Neuron (in vitro differentiated cells): Measurements from ENCODE around the gene LTB4R.
"Not testable (repeated sequence)": the region's sequence is repeated elsewhere in the genome, so short reads cannot be mapped to it uniquely, and the experiment has no call there.

Source experiments
- H2AFZ ChIP-seq: one replicate; pipeline ENCODE4 v1.6.1; 2013; ENCODE audit warnings: low read depth, mild to moderate bottlenecking, inconsistent platforms, low read length, moderate library complexity
- H3K27me3 ChIP-seq: one replicate; pipeline ENCODE4 v1.6.1; 2013; ENCODE audit warnings: low read length; ENCODE audit not compliant: insufficient read depth
- H3K36me3 ChIP-seq: one replicate; pipeline ENCODE4 v1.6.1; 2013; ENCODE audit warnings: low read length; ENCODE audit not compliant: insufficient read depth
- H3K4me1 ChIP-seq: one replicate; pipeline ENCODE4 v1.6.1; 2013; ENCODE audit warnings: low read length; ENCODE audit not compliant: insufficient read depth
- H3K4me3 ChIP-seq: 2 replicates; pipeline ENCODE4 v1.5.1; 2013; ENCODE audit warnings: mild to moderate bottlenecking, low read length, moderate library complexity
- H3K9me3 ChIP-seq: one replicate; pipeline ENCODE4 v1.6.1; 2013; ENCODE audit warnings: low read length

The LTB4R gene

GRCh38 chr14:24339284-24340151 is 28.2 kb downstream of the LTB4R start, which contains the start of gene RIPK3:
Gene RIPK3, minus strand, starts transcription at chr14:24339991. Its CDS starts 165 bp downstream, at chr14:24339826.
- peaks cover 86% of the 10 kb centered on the region for H3K27me3 ChIP-seq
- no peak within 1 kb of the TSS for H3K4me3 ChIP-seq
- no peak within 1 kb of the TSS for H2AFZ ChIP-seq
- peaks cover 8% of the 10 kb centered on the region for H3K4me1 ChIP-seq
- peaks cover 2% of the 10 kb centered on the region for H3K9me3 ChIP-seq
- H3K36me3 ChIP-seq = no peaks in the 10 kb centered on the region

GRCh38 chr14:24340606-24341005 is 29.3 kb downstream of the LTB4R start:
- peaks cover 5% of the 10 kb centered on the region for H3K4me1 ChIP-seq
- H2AFZ ChIP-seq = no peak overlapping the region
- no peaks in the 10 kb centered on the region for H3K36me3 ChIP-seq
- H3K9me3 ChIP-seq = peaks cover 2% of the 10 kb centered on the region
- H3K27me3 ChIP-seq = peaks cover 85% of the 10 kb centered on the region
- H3K4me3 ChIP-seq = no peak overlapping the region

- Histone ChIP-seq H3K9me3 (peaks cover 2% of the 10 kb centered on the region), H3K36me3 (no peaks in the 10 kb centered on the region), H3K27me3 (peaks cover 69% of the 10 kb centered on the region), H2AFZ (no peak overlapping the region), H3K4me1 (peaks cover 5% of the 10 kb centered on the region), H3K4me3 (no peak overlapping the region)
These were observed 31.6 kb downstream of the LTB4R start for GRCh38 chr14:24342889-24343288.

- Histone ChIP-seq H2AFZ (no peak overlapping the region), H3K36me3 (no peaks in the 10 kb centered on the region), H3K9me3 (peaks cover 2% of the 10 kb centered on the region), H3K27me3 (peaks cover 59% of the 10 kb centered on the region), H3K4me1 (peaks cover 5% of the 10 kb centered on the region), H3K4me3 (no peak overlapping the region)
These were observed 32.7 kb downstream of the LTB4R start for GRCh38 chr14:24343795-24344660.

GRCh38 chr14:24347134-24347533 is 35.8 kb downstream of the LTB4R start:
- Histone ChIP-seq H3K27me3 (peaks cover 59% of the 10 kb centered on the region), H3K36me3 (no peaks in the 10 kb centered on the region), H3K4me1 (no peaks in the 10 kb centered on the region), H3K9me3 (no peaks in the 10 kb centered on the region), H3K4me3 (no peak overlapping the region), H2AFZ (no peak overlapping the region)

DNA sequence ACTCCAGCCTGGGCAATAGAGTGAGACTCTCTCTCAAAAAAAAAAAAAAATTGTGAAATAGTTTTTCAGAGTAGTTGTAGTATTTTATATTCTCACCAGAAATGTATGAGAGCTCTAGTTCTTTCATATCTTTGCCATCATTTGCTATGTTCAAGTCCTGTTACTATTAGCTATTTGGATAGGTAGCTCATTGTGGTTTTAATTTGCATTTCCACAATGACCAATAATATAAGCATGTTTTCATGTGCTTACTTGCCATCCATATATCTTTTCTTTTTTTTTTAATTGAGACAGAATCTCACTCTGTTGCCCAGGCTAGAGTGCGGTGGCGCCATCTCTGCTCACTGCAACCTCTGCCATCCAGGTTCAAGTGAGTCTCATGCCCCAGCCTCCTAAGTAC is 36.9 kb downstream of the LTB4R start:
- H2AFZ ChIP-seq = no peak overlapping the region
- H3K4me1 ChIP-seq = no peaks in the 10 kb centered on the region
- no peak overlapping the region for H3K4me3 ChIP-seq
- peaks cover 61% of the 10 kb centered on the region for H3K27me3 ChIP-seq
- no peaks in the 10 kb centered on the region for H3K9me3 ChIP-seq
- H3K36me3 ChIP-seq = no peaks in the 10 kb centered on the region

GRCh38 chr14:24349742-24350141 is 38.4 kb downstream of the LTB4R start:
- H3K36me3 ChIP-seq = no peaks in the 10 kb centered on the region
- no peak overlapping the region for H3K4me3 ChIP-seq
- H3K4me1 ChIP-seq = no peaks in the 10 kb centered on the region
- no peak overlapping the region for H2AFZ ChIP-seq
- H3K9me3 ChIP-seq = no peaks in the 10 kb centered on the region
- H3K27me3 ChIP-seq = peaks cover 58% of the 10 kb centered on the region

DNA sequence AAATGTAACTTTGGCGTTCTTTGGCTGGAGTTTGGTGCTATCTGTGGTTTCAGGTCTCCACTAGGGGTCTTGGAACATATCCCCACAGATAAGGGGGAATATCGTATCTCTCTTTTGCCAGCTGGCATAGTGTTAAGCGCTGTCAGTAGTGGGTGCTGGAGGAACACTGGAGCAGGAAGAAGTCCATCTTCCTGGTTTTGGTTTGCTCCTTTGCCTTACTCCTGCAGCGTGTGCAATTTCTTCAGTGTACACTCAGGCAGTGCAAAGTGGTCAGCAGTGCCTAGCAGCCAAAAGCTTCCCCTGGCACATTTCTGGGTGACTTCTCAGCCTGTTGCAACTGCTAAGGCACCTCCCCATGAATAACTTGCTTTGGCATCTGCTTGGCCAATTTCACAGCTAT is 40.2 kb downstream of the LTB4R start:
- H2AFZ ChIP-seq = no peak overlapping the region
- no peaks in the 10 kb centered on the region for H3K9me3 ChIP-seq
- peaks cover 49% of the 10 kb centered on the region for H3K27me3 ChIP-seq
- no peaks in the 10 kb centered on the region for H3K4me1 ChIP-seq
- no peaks in the 10 kb centered on the region for H3K36me3 ChIP-seq
- no peak overlapping the region for H3K4me3 ChIP-seq

GRCh38 chr14:24353559-24354481 is 42.5 kb downstream of the LTB4R start:
- no peaks in the 10 kb centered on the region for H3K9me3 ChIP-seq
- H3K36me3 ChIP-seq = no peaks in the 10 kb centered on the region
- no peak overlapping the region for H3K4me3 ChIP-seq
- peaks cover 47% of the 10 kb centered on the region for H3K27me3 ChIP-seq
- no peak overlapping the region for H2AFZ ChIP-seq
- H3K4me1 ChIP-seq = no peaks in the 10 kb centered on the region

DNA sequence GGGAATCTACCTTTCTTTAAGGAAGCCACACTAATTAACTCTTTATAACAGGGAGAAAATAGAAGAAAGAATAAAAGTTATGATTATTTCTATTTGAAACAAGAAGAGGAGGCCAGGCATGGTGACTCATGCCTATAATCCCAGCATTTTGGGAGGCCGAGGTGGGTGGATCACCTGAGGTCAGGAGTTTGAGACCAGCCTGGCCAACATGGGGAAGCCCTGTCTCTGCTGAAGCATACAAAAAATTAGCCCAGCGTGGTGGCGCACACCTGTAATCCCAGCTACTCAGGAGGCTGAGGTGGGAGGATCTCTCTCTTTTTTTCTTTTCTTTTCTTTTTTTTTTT is 43.2 kb downstream of the LTB4R start:
- H2AFZ ChIP-seq, H3K36me3 ChIP-seq, H3K4me3 ChIP-seq, H3K9me3 ChIP-seq, H3K4me1 ChIP-seq: not testable (repeated sequence)
- peaks cover 41% of the 10 kb centered on the region for H3K27me3 ChIP-seq

- Histone ChIP-seq H3K36me3 (no peaks in the 10 kb centered on the region), H3K27me3 (peaks cover 38% of the 10 kb centered on the region), H3K9me3 (no peaks in the 10 kb centered on the region), H2AFZ (no peak overlapping the region), H3K4me1 (no peaks in the 10 kb centered on the region), H3K4me3 (no peak overlapping the region)
These were observed 43.7 kb downstream of the LTB4R start for GRCh38 chr14:24355009-24355408.

DNA sequence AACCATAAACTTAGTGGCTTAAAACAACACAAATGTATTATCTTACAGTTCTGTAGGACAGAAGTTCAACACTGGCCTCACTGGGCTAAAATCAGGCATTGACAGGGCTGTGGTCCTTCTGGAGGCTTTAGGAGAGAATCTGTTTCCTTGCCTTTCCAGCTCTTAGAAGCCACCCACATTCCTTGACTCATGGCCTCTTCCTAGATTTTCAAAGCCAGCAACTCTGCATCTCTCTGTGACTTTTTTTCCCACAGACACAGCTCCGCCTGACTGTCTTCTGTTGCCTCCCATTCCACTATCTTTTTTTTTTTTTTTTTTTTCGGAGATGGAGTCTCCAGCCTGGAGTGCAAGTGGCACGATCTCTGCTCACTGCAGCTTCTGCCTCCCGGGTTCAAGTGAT is 44.9 kb downstream of the LTB4R start:
- peaks cover 34% of the 10 kb centered on the region for H3K27me3 ChIP-seq

More for the DNA sequence above, 44.9 kb downstream of the LTB4R start:
- Histone ChIP-seq H3K4me1 (no peaks in the 10 kb centered on the region), H2AFZ (no peak overlapping the region), H3K9me3 (no peaks in the 10 kb centered on the region), H3K36me3 (no peaks in the 10 kb centered on the region), H3K4me3 (no peak overlapping the region)
